ENCODE data around the gene ABCA6.

ABCA6 gene

GRCh38 chr17:69143151-69143550 lies 1.5 kb upstream of the ABCA6 start:
- DNase-seq, result peak in 3 of 4 experiments; percentile 4 to 47 (median 13)

DNA sequence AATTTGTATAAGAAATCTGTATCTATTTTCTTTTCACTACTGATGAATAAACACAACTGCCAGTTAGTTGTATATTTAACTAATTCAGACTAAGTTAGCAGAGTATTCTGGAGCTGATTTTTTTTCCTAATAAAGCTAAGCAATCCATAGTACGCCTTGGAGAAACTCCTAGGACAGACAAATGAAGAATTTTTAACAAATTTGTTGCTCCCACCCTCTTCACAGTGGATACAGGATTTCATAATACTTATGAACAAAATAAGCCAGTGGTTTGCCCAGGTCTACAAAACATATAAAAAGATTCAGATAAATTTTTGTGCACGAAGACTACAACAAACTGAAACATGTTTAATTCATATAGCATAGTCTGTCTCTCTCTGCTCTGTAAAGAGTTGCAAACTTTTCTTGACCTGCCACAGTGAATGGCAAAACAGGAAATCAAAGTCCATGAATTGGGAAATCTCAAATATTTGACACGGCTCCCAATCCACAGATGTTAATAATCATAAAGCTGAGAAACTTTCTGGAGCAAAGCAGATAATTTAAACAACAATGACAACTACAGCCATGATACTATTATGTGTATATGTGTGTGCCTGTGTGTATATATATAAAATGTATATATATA lies 594 bp upstream of the ABCA6 start:
- peak in 1 of 4 experiments; percentile 6 for DNase-seq

DNA sequence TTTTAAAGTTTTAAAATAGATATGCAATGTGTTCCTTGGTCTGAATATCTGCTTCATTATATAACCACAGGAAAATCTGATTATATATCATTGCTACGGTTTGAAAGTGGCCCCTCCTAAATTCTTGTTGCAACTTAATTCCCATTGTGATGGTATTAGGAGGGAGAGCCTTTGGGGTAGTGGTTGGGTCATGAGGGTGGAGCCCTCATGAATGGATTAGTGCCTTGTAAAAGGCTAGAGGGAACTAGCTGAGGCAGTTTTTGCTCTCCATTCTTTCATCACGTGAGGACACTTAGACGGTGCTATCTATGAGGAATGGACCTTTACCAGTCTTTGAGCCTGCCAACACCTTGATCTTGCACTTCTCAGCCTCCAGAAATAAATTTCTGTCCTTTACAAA lies 7.6 kb downstream of the ABCA6 start:
- DNase-seq, result no peak

- DNase-seq, result no peak
Measured at GRCh38 chr17:69130627-69131296, 10.9 kb downstream of the ABCA6 start.

DNA sequence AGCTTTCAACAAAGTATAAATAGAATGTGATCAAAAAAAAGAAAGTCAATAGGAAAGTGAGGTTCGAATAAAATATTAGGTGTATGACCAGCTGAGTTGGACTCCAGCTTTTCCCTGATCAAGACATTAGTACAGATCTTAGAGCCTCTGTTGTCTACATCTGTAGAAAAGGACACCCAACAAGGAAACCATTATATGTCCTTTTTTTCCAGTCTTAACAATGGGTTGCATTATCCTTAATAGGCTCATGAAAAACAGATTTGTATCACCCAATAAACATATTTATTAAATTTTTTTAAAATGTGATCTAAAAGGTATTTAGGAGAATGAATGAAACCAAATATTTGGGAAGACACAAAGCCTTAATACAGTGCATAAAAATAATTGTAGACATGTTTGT lies 18.1 kb downstream of the ABCA6 start:
- DNase-seq, result no peak

GRCh38 chr17:69122065-69122464 lies 19.6 kb downstream of the ABCA6 start:
- DNase-seq, result no peak

- peak in 2 of 4 experiments; percentile 41 to 46 for DNase-seq
Measured at GRCh38 chr17:69117855-69118784, 23.6 kb downstream of the ABCA6 start.

DNA sequence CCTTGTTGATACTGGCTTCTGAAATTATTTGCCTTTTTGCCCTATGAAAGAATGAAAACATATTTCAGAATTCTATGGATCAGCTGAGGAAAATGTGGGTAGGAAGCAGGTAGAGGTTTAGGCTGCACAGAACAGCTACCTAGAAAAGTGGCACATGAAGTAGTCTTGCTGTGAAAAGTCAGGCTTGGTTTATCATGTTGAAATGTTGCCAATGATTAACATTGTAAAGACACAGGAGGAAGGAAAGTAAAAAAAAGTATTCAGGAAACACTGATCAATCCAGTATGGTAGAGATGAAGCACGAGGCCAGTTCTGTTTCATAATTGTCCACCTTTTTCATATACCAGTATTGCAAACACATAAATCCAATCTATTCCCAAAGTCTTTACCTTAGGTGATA lies 29.9 kb downstream of the ABCA6 start:
- no peak for DNase-seq

GRCh38 chr17:69105907-69106730 lies 35.6 kb downstream of the ABCA6 start:
- DNase-seq, result no peak

GRCh38 chr17:69103557-69104233 lies 38.0 kb downstream of the ABCA6 start:
- no peak for DNase-seq

DNA sequence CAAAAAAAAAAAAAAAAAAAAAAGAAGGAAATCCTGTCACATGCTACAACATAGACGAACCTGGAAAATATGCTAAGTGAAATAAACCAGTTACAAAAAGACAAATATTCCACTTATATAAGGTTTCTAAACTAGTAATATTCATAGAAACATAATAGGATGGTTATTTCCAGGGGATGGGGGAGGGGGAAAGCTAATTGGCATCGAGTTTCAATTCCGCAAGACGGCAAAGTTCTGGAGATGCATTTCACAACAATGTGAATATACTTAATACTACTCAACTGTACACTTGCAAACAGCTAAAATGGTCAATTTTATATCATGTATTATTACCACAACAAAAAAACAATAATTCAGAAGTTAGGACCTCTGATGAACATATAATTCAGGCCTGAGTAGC lies 43.1 kb downstream of the ABCA6 start:
- peak in 3 of 4 experiments; percentile 35 to 67 (median 35) for DNase-seq

GRCh38 chr17:69096541-69096940 lies 45.2 kb downstream of the ABCA6 start:
- DNase-seq, result peak in 3 of 4 experiments; percentile 51 to 69 (median 61)

DNA sequence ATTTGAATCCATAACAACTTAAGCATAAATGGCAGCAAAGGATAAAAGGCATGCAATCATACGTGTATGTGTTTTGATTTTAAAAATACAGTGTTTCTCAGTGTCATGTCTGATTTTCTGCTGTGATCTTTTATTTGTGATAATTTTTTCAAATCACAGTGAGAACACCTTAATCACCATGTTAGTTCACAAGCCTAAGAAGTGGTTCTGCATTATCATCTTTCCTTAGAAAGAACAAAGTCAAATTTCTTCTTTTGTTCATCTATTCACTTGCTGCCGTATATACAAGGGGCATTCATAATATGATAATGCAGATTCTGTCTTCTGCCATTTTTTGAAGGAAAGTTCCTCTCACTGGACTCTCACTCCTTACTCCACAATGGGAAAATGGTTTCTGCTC lies 47.7 kb downstream of the ABCA6 start:
- DNase-seq, result no peak

DNA sequence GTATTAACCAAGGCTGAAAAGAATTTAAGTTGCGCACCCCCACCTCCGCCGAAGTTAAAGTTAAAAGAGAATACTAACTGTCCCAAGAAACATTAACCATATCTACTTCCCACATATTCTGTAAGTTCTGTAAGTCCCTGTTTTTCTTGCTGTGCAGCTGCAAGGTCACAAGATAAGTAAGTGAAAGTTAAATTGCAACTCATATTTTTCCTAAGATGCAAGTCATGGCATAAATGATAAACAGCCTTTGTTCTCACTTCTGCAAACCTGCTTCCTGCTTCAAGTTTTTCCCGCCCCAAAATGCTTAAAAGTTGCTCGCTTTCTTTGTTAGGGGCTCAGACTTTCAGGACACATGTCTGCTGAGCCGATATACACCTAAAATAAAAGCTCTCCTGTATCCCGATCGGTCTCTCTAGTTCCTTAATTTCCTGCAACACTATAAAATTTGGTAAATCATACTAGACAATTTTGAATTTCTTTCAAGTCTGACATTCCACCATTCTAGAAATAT lies 48.4 kb downstream of the ABCA6 start:
- peak; percentile 55 to 89 (median 78) for DNase-seq

DNA sequence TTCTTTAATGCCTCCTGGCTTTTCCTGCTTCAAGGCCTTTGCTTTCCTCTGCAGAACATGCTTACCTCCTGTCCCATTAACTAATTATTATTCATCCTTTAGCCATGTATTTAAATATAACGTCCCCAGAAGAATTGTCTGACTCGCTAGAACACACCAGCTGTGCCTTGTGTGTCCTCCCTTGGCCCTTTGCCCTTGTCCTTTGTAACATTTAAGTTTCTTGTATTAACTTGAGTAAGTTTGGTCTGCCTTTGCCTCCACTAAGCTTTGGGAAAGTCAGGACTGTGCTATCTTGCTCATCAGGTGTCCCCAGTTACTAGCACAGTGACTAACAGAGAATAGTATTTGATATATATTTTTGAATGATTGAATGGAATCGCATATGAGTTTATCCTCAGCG lies 51.3 kb downstream of the ABCA6 start:
- DNase-seq, result no peak

GRCh38 chr17:69088643-69089200 lies 53.0 kb downstream of the ABCA6 start:
- no peak for DNase-seq

GRCh38 chr17:69086641-69087040 lies 55.1 kb downstream of the ABCA6 start:
- DNase-seq, result no peak

DNA sequence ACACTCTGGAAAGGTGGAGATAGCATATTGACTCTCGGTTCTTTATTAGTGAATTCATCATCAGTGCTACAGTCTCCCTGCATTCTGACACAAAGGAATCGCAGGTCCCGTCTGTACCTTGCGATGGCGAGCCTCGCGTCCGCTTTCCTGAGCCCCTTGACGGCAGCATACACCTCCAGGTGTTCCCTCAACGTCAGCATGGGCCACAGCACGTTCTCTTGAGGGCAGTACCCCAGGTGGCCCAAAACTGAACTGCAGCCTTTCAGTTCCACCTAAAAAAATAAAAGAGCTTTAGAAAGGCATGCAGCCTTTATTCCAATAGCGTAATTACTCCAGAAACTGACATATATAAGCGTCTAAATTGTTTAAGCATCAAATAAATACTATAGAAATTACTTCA lies 56.8 kb downstream of the ABCA6 start:
- DNase-seq, result peak in 1 of 4 experiments; percentile 19

DNA sequence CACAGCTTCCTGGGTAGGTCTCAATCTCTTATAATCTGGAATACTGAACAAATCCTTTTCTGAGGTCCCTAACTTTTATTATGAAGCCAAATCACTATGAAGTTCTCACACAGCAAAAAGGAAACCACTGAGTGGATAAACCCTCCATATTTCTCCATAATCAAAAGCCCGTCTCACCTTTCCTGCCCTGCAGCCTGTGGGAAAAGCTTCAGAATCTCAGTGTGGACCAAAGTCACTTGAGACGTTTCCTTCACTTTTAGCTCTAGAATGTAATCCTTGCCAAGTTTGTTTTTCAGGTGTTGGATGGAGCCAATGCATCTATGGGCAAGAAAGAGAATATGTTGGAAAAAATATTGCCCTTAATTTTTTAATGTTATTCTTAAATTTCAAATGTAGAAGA lies 59.0 kb downstream of the ABCA6 start:
- no peak for DNase-seq

- DNase-seq, result peak in 1 of 4 experiments; percentile 26
Measured at GRCh38 chr17:69078864-69079263, 62.8 kb downstream of the ABCA6 start.

GRCh38 chr17:69075823-69076222 lies 65.9 kb downstream of the ABCA6 start:
- no peak for DNase-seq

Data from suppressor macrophage (primary cell).